ENCODE measurements around the gene MCM7.
A peak's percentile ranks its signal among the peaks of the same experiment; 100 is the strongest.

Gene MCM7

DNA sequence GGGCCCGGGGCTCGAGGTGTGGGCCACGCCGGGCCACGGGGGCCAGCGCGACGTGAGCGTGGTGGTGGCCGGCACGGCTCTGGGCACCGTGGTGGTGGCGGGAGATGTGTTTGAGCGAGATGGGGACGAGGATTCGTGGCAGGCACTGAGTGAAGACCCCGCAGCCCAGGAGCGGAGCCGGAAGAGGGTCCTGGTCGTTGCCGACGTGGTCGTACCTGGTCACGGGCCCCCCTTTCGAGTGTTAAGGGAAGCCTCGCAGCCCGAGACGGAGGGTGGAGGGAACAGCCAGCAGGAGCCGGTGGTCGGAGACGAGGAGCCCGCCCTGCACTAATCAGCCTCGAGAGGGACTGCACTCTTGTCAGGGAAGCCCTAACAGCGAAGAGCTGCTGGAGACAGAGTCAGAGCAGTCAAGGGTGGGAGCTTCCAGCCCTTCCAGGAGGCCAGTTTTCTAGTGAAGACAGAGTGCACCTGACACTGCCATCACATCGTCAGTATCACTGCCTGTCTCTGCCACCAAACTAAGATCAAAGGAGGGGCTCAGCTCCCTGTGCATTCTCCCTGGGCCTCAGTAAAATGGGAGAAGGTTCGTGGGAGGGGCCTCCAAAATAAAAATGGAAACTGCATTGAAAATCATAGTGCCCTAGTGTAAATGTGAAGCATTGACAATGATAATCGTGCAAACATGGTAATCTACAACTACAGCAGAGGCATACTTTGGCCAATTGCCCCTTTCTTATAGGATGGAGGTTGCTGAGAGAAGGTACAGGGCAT is 26.9 kb upstream of the MCM7 start:
- peaks cover 30% of the 10 kb centered on the region for H3K36me3 Mint-ChIP-seq (ENCODE audit: low read depth)
- peak overlapping the region; percentile 99 for H3K4me3 Mint-ChIP-seq
- peaks cover 40% of the 10 kb centered on the region for H3K4me1 Mint-ChIP-seq (ENCODE audit: low read depth)
- peak; percentile 63 for DNase-seq
- H3K27me3 Mint-ChIP-seq = no peaks in the 10 kb centered on the region
- H3K9me3 Mint-ChIP-seq = no peaks in the 10 kb centered on the region
- peak overlapping the region; percentile 82 for H3K27ac Mint-ChIP-seq

DNA sequence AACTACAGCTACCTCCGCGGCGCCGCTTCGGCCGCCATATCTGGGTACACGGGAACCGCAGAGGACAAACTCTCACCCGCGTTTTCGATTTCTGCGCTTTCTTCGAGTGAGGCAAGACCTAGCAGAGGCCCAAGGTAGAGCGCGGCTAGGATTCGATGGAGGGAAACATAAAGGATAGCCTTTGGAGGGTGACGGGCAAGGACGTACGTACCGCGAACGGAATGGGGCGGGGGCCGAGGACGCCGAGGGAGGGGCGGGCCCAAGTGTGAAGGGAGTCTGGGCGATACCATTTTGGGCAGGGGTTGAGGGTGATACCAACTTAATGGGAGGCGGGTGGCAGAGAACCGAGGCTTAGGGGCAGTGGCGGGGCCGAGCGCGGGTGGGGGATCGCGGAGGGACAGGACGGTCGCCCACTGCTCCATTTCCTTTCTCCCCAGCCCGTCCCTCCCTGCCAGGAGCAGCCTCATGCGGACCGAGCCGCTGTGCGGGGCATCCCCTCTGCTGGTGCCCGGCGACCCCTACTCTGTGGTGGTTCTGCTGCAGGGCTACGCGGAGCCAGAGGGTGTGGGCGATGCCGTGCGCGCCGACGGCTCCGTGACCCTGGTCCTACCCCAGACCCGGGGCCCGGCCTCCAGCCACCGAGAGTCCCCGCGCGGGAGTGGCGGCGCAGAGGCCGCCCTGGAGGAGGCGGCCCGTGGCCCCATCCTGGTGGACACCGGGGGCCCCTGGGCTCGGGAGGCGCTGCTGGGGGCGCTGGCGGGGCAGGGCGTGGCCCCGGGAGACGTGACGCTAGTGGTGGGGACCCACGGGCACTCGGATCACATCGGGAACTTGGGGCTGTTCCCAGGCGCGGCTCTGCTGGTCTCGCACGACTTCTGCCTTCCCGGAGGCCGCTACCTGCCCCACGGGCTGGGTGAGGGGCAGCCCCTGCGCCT is 26.0 kb upstream of the MCM7 start, which contains the start of gene MBLAC1:
Gene MBLAC1 (plus strand): TSS at position 37 of the 935 bp plus-strand sequence. CDS start 429 bp downstream, at position 466.
- Mint-ChIP-seq H3K9me3 (no peaks in the 10 kb centered on the region), H3K4me3 (peak within 1 kb of the TSS; percentile 99), H3K4me1 (ENCODE audit: low read depth) (peaks cover 38% of the 10 kb centered on the region)

GRCh38 chr7:100126239-100126930 is 25.2 kb upstream of the MCM7 start:
- Mint-ChIP-seq H3K36me3 (ENCODE audit: low read depth) (peaks cover 40% of the 10 kb centered on the region), H3K4me3 (peak overlapping the region; percentile 99), H3K27ac (peak overlapping the region; percentile 100), H3K4me1 (ENCODE audit: low read depth) (peaks cover 41% of the 10 kb centered on the region), H3K9me3 (no peaks in the 10 kb centered on the region), H3K27me3 (no peaks in the 10 kb centered on the region)
- DNase-seq = no peak

More for the DNA sequence above, 26.0 kb upstream of the MCM7 start, which contains the start of gene MBLAC1:
- peak; percentile 93 for DNase-seq
- H3K27me3 Mint-ChIP-seq = no peaks in the 10 kb centered on the region
- H3K36me3 Mint-ChIP-seq (ENCODE audit: low read depth) = peaks cover 37% of the 10 kb centered on the region
- peak within 1 kb of the TSS; percentile 100 for H3K27ac Mint-ChIP-seq

GRCh38 chr7:100124301-100125230 is 23.4 kb upstream of the MCM7 start:
- no peak for DNase-seq
- peak overlapping the region; percentile 99 for H3K4me3 Mint-ChIP-seq
- peaks cover 40% of the 10 kb centered on the region for H3K4me1 Mint-ChIP-seq (ENCODE audit: low read depth)
- no peaks in the 10 kb centered on the region for H3K27me3 Mint-ChIP-seq
- H3K27ac Mint-ChIP-seq = peak overlapping the region; percentile 100
- H3K9me3 Mint-ChIP-seq = no peaks in the 10 kb centered on the region
- H3K36me3 Mint-ChIP-seq (ENCODE audit: low read depth) = peaks cover 43% of the 10 kb centered on the region

DNA sequence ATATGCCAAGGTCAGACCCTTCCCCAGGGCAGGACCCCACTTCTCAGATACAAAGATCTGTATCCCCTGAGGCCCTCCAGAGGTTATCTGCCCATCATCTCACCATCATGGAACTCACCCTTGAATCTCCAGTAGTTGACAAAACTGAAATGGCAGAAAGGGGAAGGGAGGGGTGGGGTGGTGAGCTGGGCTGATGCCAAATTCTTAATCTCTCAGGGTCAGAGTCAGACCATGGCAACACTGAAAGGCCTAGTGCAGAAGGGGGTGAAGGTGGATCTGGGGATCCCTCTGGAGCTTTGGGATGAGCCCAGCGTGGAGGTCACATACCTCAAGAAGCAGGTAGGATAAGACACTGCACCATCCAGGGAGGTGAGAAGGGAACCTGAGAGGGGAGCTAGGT is 21.4 kb upstream of the MCM7 start:
- Mint-ChIP-seq H3K27me3 (no peaks in the 10 kb centered on the region), H3K27ac (peak overlapping the region; percentile 46), H3K36me3 (ENCODE audit: low read depth) (peaks cover 54% of the 10 kb centered on the region), H3K9me3 (no peaks in the 10 kb centered on the region), H3K4me3 (no peak overlapping the region), H3K4me1 (ENCODE audit: low read depth) (peaks cover 43% of the 10 kb centered on the region)
- DNase-seq = no peak

GRCh38 chr7:100122067-100122466 is 20.9 kb upstream of the MCM7 start:
- H3K27ac Mint-ChIP-seq = peak overlapping the region; percentile 46
- peaks cover 43% of the 10 kb centered on the region for H3K4me1 Mint-ChIP-seq (ENCODE audit: low read depth)
- DNase-seq = no peak
- H3K4me3 Mint-ChIP-seq = no peak overlapping the region
- H3K36me3 Mint-ChIP-seq (ENCODE audit: low read depth) = peaks cover 53% of the 10 kb centered on the region
- H3K9me3 Mint-ChIP-seq = no peaks in the 10 kb centered on the region
- no peaks in the 10 kb centered on the region for H3K27me3 Mint-ChIP-seq

DNA sequence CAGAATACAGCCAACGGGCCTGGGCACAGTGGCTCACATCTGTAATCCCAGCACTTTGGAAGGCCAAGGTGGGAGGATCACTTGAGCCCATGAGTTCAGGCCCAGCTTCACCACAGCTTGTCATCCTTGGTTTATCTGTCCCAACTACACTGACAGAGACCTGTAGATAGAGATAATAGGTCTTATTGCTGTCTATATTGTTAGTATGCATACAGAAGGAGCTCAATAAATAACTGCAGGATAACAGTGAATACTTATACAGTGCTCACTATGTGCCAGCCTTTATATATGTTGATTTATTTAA is 19.5 kb upstream of the MCM7 start:
- no peaks in the 10 kb centered on the region for H3K9me3 Mint-ChIP-seq
- H3K4me1 Mint-ChIP-seq (ENCODE audit: low read depth) = peaks cover 45% of the 10 kb centered on the region
- peaks cover 54% of the 10 kb centered on the region for H3K36me3 Mint-ChIP-seq (ENCODE audit: low read depth)
- DNase-seq = no peak
- H3K27me3 Mint-ChIP-seq = no peaks in the 10 kb centered on the region
- peak overlapping the region; percentile 98 for H3K4me3 Mint-ChIP-seq
- peak overlapping the region; percentile 99 for H3K27ac Mint-ChIP-seq

GRCh38 chr7:100119970-100120732 is 19.0 kb upstream of the MCM7 start:
- peak overlapping the region; percentile 99 for H3K27ac Mint-ChIP-seq
- H3K9me3 Mint-ChIP-seq = no peaks in the 10 kb centered on the region
- peak overlapping the region; percentile 98 for H3K4me3 Mint-ChIP-seq
- peaks cover 39% of the 10 kb centered on the region for H3K4me1 Mint-ChIP-seq (ENCODE audit: low read depth)
- no peaks in the 10 kb centered on the region for H3K27me3 Mint-ChIP-seq
- no peak for DNase-seq
- peaks cover 53% of the 10 kb centered on the region for H3K36me3 Mint-ChIP-seq (ENCODE audit: low read depth)

DNA sequence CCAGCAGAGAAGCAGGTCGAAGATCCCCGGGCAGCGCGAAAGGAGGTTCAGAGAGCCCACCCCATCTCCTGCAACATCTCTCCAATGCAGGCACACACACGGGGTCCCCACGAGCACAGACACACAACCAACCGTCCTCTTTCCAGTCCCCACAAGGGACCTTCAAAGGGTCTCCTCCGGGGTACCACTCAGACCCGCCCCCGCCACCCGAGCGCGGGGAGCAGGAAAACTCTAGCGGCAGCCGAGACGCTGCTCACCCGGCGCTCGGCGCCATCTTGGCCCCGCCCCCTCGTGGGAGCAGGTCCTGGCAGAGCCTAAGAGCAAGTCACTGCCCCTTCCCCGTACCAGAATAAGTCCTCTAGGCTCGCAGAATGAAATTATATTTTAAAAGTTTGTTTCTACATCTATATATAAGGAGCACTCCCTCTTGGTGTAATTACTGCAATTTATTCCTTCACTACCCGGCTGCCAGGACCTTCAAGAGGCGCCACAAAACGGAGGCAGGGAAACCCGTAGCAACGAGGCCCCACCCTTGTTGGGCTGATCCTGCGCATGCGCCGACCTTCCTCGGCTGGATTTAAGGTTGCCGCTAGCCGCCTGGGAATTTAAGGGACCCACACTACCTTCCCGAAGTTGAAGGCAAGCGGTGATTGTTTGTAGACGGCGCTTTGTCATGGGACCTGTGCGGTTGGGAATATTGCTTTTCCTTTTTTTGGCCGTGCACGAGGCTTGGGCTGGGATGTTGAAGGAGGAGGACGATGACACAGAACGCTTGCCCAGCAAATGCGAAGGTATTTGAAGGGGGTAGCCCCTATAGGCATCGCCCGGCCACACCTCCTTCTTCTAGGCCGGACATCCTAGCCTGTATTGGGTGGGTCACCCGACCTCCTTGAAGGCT is 18.1 kb upstream of the MCM7 start, which contains the start of the genes CNPY4 and TAF6:
Gene CNPY4 (plus strand): TSS at position 563 of the 898 bp plus-strand sequence. CDS start 111 bp downstream, at position 674.
Gene TAF6 (minus strand): TSS at position 287 of the 898 bp plus-strand sequence. CDS start 5,149 bp downstream, outside the sequence.
- H3K27me3 Mint-ChIP-seq = no peaks in the 10 kb centered on the region
- peaks cover 31% of the 10 kb centered on the region for H3K4me1 Mint-ChIP-seq (ENCODE audit: low read depth)
- peaks cover 49% of the 10 kb centered on the region for H3K36me3 Mint-ChIP-seq (ENCODE audit: low read depth)
- H3K27ac Mint-ChIP-seq = peak within 1 kb of the TSS; percentile 99
- no peaks in the 10 kb centered on the region for H3K9me3 Mint-ChIP-seq
- H3K4me3 Mint-ChIP-seq = peak within 1 kb of the TSS; percentile 98
- peak; percentile 95 for DNase-seq

DNA sequence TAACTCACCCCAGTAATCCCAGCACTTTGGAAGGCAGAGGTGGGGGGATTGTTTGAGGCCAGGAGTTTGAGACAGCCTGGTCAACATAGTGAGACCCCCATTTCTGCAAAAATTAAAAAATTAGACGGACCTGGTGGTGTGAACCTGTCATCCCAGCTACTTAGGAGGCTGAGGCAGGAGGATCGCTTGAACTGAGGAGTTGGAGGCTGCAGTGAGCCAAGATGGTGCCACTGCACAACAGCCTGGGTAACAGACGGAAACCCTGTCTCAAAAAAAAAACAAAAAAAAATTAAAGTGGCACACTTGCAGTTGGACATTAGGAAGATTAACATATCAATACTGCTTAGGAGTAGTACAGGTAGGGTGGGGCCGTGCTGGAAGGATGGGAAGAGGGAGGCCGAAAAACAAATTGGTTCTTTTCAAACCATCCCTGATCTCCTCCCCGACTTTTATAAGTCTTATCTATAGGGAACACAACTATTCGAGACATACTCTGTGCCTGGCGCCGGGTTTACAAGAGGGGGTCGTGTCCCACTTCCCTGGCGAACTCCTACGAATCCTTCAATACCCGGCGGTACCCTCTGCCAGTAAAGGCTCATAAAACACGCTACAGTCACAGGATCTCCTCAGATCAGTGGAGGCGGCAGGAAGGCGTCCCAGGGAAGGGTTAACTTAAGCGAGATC is 17.3 kb upstream of the MCM7 start:
- no peak for DNase-seq
- Mint-ChIP-seq H3K36me3 (ENCODE audit: low read depth) (peaks cover 53% of the 10 kb centered on the region), H3K27me3 (no peaks in the 10 kb centered on the region), H3K27ac (peak overlapping the region; percentile 99), H3K9me3 (no peaks in the 10 kb centered on the region), H3K4me3 (peak overlapping the region; percentile 98), H3K4me1 (ENCODE audit: low read depth) (peaks cover 28% of the 10 kb centered on the region)

DNA sequence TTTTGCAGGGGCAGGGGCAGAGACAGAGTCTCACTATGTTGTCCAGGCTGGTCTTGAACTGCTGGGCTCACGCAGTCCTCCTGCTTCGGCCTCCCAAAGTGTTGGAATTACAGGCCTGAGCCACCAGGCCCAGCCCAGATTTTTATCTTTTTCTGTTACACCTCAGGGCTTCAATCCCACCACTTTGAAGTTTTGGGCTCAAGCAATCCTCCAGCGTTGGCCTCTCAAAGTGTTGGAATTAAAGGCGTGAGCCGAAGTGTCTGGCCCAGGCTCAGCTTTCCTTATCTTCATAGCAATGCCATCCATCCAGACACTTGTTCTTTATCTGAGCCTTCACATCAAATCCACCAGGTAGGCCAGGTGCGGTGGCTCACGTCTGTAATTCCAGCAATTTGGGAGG is 13.8 kb upstream of the MCM7 start:
- H3K9me3 Mint-ChIP-seq = no peaks in the 10 kb centered on the region
- H3K27ac Mint-ChIP-seq = no peak overlapping the region
- peaks cover 16% of the 10 kb centered on the region for H3K4me1 Mint-ChIP-seq (ENCODE audit: low read depth)
- no peak for DNase-seq
- H3K36me3 Mint-ChIP-seq (ENCODE audit: low read depth) = peaks cover 76% of the 10 kb centered on the region
- no peak overlapping the region for H3K4me3 Mint-ChIP-seq
- H3K27me3 Mint-ChIP-seq = no peaks in the 10 kb centered on the region

GRCh38 chr7:100111914-100112313 is 10.7 kb upstream of the MCM7 start:
- H3K4me3 Mint-ChIP-seq = no peak overlapping the region
- H3K27me3 Mint-ChIP-seq = no peaks in the 10 kb centered on the region
- peaks cover 4% of the 10 kb centered on the region for H3K4me1 Mint-ChIP-seq (ENCODE audit: low read depth)
- no peak overlapping the region for H3K27ac Mint-ChIP-seq
- peaks cover 92% of the 10 kb centered on the region for H3K36me3 Mint-ChIP-seq (ENCODE audit: low read depth)
- no peaks in the 10 kb centered on the region for H3K9me3 Mint-ChIP-seq
- DNase-seq = no peak
